Measurements from ENCODE around the gene NELFCD.

GRCh38 chr20:59008715-59009336 lies 27.8 kb downstream of the NELFCD start:
- TF ChIP-seq, protein P1, sequence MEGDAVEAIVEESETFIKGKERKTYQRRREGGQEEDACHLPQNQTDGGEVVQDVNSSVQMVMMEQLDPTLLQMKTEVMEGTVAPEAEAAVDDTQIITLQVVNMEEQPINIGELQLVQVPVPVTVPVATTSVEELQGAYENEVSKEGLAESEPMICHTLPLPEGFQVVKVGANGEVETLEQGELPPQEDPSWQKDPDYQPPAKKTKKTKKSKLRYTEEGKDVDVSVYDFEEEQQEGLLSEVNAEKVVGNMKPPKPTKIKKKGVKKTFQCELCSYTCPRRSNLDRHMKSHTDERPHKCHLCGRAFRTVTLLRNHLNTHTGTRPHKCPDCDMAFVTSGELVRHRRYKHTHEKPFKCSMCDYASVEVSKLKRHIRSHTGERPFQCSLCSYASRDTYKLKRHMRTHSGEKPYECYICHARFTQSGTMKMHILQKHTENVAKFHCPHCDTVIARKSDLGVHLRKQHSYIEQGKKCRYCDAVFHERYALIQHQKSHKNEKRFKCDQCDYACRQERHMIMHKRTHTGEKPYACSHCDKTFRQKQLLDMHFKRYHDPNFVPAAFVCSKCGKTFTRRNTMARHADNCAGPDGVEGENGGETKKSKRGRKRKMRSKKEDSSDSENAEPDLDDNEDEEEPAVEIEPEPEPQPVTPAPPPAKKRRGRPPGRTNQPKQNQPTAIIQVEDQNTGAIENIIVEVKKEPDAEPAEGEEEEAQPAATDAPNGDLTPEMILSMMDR (IDR thresholded peaks at IDR 0.05), result no peak
- no peak for TF ChIP-seq POLR2A (IDR thresholded peaks at IDR 0.05)
